OCI-LY1 (cell line): ENCODE data around the gene ATG7.
A peak's percentile ranks its signal among the peaks of the same experiment; 100 is the strongest.

Source experiments
- H2AFZ ChIP-seq: fragments of 200-600 bp; sonication (generic), shearing (Covaris generic); 2 replicates; pipeline ENCODE4 v1.6.0; 2014; ENCODE audit warnings: antibody characterized with exemption, mild to moderate bottlenecking, low read length
- H3F3A ChIP-seq: fragments of 200-600 bp; sonication (generic), shearing (Covaris generic); 2 replicates; pipeline ENCODE4 v1.6.0; 2014; ENCODE audit warnings: mild to moderate bottlenecking, antibody characterized with exemption, low read length, moderate library complexity; ENCODE audit not compliant: insufficient read depth
- H3K27ac ChIP-seq: fragments of 200-600 bp; sonication (generic); 2 replicates; pipeline ENCODE4 v1.5.1; 2014; ENCODE audit warnings: low read length, mixed run types, mild to moderate bottlenecking, low read depth; ENCODE audit not compliant: poor library complexity, severe bottlenecking
- H3K27me3 ChIP-seq: fragments of 200-600 bp; sonication (generic); 2 replicates; pipeline ENCODE4 v1.6.0; 2014; ENCODE audit warnings: antibody characterized with exemption, mild to moderate bottlenecking, low read length, moderate library complexity; ENCODE audit not compliant: insufficient read depth
- H3K36me3 ChIP-seq: fragments of 200-600 bp; sonication (generic); 2 replicates; pipeline ENCODE4 v1.6.1; 2014; ENCODE audit warnings: mild to moderate bottlenecking, antibody characterized with exemption, low read length, moderate library complexity, mixed read lengths; ENCODE audit not compliant: insufficient read depth
- H3K4me1 ChIP-seq: fragments of 200-600 bp; sonication (generic); 2 replicates; pipeline ENCODE4 v1.5.1; 2014; ENCODE audit warnings: mild to moderate bottlenecking, low read length, moderate library complexity; ENCODE audit not compliant: insufficient read depth, severe bottlenecking
- H3K4me2 ChIP-seq: fragments of 200-600 bp; sonication (generic), shearing (Covaris generic); 2 replicates; pipeline ENCODE4 v1.6.1; 2014; ENCODE audit warnings: low read length
- H3K4me3 ChIP-seq: fragments of 200-600 bp; sonication (generic); 2 replicates; pipeline ENCODE4 v1.5.1; 2014; ENCODE audit warnings: low read length, low read depth, mild to moderate bottlenecking, mixed read lengths; ENCODE audit not compliant: poor library complexity, severe bottlenecking
- H3K79me2 ChIP-seq: fragments of 200-600 bp; shearing (Covaris generic); 2 replicates; pipeline ENCODE4 v1.6.1; 2016; ENCODE audit warnings: mixed run types, low read length, mixed read lengths; ENCODE audit not compliant: insufficient read depth
- H3K9ac ChIP-seq: fragments of 200-600 bp; sonication (generic), shearing (Covaris generic); 2 replicates; pipeline ENCODE4 v1.6.1; 2014; ENCODE audit warnings: mild to moderate bottlenecking, low read length, mixed read lengths
- H3K9me2 ChIP-seq: fragments of 200-600 bp; sonication (generic), shearing (Covaris generic); 2 replicates; pipeline ENCODE4 v1.6.1; 2014; ENCODE audit warnings: low read depth, mild to moderate bottlenecking, low read length, mixed read lengths
- H3K9me3 ChIP-seq: fragments of 200-600 bp; shearing (Covaris generic); 2 replicates; pipeline ENCODE4 v1.6.1; 2014; ENCODE audit warnings: low read length, mixed read lengths
- H4K20me1 ChIP-seq: fragments of 200-600 bp; sonication (generic), shearing (Covaris generic); 2 replicates; pipeline ENCODE4 v1.6.0; 2016; ENCODE audit warnings: mild to moderate bottlenecking, low read length; ENCODE audit not compliant: insufficient read depth
- EZH2 ChIP-seq: fragments of 200-600 bp; sonication (generic), shearing (Covaris generic); IDR thresholded peaks from 2 replicates; pipeline ENCODE4 v1.8.0; 2017; ENCODE audit warnings: borderline replicate concordance, mixed run types, mild to moderate bottlenecking, antibody characterized with exemption, low read length, moderate library complexity, mixed read lengths
- TF ChIP-seq, protein P1 (sequence below): fragments of 200-600 bp; sonication (generic), shearing (Covaris generic); IDR thresholded peaks from 2 replicates; pipeline ENCODE4 v1.5.1; 2017; ENCODE audit warnings: mild to moderate bottlenecking, antibody characterized with exemption, low read length, moderate library complexity, mixed read lengths

Gene ATG7

DNA sequence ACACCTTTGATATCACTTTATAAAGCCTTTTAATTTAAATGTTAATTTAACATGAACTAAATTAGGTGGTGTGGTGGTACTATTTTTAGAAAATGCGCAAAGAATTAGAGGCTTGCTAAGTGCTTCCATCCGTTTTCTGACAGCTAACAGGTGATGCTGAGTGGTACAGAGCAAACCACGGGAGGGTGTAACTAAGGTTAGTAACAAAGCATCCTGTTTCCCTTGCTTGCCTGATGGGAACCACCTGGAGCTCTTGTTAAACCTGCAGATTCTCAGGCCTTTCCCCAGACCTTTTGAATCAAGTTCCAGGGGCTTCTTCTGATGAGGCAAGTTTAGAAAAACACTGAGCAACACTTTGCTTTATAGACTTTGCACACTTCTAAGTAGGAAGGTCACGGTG lies 101.0 kb downstream of the ATG7 start:
- Histone ChIP-seq H3K9ac (no peak overlapping the region), H3K27me3 (no peaks in the 10 kb centered on the region), H3K79me2 (no peaks in the 10 kb centered on the region), H3F3A (no peaks in the 10 kb centered on the region), H3K4me1 (peaks cover 15% of the 10 kb centered on the region), H3K4me3 (no peak overlapping the region), H3K27ac (peak overlapping the region; percentile 54), H2AFZ (no peak overlapping the region), H3K9me2 (no peaks in the 10 kb centered on the region), H3K9me3 (no peaks in the 10 kb centered on the region), H3K4me2 (no peak overlapping the region; the same call in 1 of the 2 replicates), H4K20me1 (no peaks in the 10 kb centered on the region), H3K36me3 (no peaks in the 10 kb centered on the region)
- TF ChIP-seq, protein P1, sequence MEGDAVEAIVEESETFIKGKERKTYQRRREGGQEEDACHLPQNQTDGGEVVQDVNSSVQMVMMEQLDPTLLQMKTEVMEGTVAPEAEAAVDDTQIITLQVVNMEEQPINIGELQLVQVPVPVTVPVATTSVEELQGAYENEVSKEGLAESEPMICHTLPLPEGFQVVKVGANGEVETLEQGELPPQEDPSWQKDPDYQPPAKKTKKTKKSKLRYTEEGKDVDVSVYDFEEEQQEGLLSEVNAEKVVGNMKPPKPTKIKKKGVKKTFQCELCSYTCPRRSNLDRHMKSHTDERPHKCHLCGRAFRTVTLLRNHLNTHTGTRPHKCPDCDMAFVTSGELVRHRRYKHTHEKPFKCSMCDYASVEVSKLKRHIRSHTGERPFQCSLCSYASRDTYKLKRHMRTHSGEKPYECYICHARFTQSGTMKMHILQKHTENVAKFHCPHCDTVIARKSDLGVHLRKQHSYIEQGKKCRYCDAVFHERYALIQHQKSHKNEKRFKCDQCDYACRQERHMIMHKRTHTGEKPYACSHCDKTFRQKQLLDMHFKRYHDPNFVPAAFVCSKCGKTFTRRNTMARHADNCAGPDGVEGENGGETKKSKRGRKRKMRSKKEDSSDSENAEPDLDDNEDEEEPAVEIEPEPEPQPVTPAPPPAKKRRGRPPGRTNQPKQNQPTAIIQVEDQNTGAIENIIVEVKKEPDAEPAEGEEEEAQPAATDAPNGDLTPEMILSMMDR: no peak

DNA sequence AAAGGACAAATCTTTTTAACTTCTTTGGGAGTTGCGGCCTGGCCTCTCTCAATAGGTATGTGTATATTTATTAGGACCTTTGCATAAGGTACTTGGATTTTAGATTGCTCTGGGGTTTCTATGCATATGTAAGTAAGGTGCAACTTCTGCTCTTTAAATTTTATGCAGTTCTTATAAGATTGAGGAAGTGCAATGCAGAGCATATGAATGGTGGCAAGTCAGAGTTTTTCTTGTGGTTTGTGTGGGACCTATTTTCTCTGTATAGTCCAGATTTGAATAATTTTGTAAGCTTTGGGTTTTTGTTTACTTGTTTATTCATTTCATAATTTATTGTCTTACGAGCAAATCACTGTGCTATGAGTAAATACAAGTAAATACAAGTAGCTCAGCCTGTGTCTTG lies 101.5 kb downstream of the ATG7 start:
- TF ChIP-seq, protein P1: no peak
- TF ChIP-seq EZH2: no peak
- Histone ChIP-seq H3K36me3 (no peaks in the 10 kb centered on the region), H3K9ac (no peak overlapping the region), H3K4me3 (no peak overlapping the region), H3K27ac (peak overlapping the region; percentile 54), H3K4me1 (peaks cover 16% of the 10 kb centered on the region), H2AFZ (no peak overlapping the region), H4K20me1 (no peaks in the 10 kb centered on the region), H3F3A (no peaks in the 10 kb centered on the region), H3K27me3 (no peaks in the 10 kb centered on the region), H3K9me3 (no peaks in the 10 kb centered on the region), H3K79me2 (no peaks in the 10 kb centered on the region), H3K9me2 (no peaks in the 10 kb centered on the region), H3K4me2 (no peak overlapping the region; the same call in 1 of the 2 replicates)

DNA sequence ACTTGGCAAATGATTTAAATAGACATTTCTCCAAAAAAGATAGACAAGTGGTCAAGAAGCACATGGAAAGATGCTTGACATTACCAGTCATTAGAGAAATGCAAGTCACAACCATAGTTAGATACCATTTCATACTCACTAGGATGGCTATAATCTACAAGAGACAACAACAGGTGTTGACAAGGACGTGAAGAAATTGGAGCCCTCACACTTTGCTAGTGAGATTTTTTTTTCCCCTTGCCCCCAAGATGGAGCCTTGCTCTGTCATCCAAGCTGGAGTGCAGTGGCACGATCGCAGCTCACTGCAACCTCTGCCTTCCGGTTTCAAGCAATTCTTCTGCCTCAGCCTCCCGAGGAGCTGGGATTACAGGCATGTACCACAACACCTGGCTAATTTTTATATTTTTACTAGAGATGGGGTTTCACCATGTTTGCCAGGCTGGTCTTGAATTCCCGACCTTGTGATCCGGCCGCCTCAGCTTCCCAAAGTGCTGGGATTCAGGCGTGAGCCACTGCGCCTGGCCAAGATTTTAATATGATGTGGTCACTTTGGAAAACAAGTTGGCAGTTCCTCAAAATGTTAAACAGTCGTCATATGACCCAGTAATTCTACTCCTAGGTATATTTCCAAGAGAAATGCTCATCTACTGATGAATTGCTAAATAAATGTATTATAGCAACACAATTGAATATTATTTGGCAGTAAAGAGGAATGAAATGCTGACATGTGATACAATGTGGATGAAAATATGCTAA lies 103.3 kb downstream of the ATG7 start:
- H3K4me3 ChIP-seq: no peak overlapping the region
- peaks cover 34% of the 10 kb centered on the region for H3K4me1 ChIP-seq
- H3K79me2 ChIP-seq: no peaks in the 10 kb centered on the region
- no peak overlapping the region for H3K9ac ChIP-seq
- no peak overlapping the region for H3K4me2 ChIP-seq
- H3K36me3 ChIP-seq: no peaks in the 10 kb centered on the region
- TF ChIP-seq, protein P1: no peak
- TF ChIP-seq EZH2: no peak
- H3F3A ChIP-seq: no peaks in the 10 kb centered on the region
- H3K27me3 ChIP-seq: no peaks in the 10 kb centered on the region
- no peak overlapping the region for H3K27ac ChIP-seq
- H3K9me2 ChIP-seq: no peaks in the 10 kb centered on the region
- no peaks in the 10 kb centered on the region for H4K20me1 ChIP-seq
- H3K9me3 ChIP-seq: no peaks in the 10 kb centered on the region
- no peak overlapping the region for H2AFZ ChIP-seq
